K562 (cell line): ENCODE data around the gene CGA. TPM values are rescaled to one million over a fixed set of nuclear protein-coding genes. Genes with fewer than 3 reads are reported as not detected.

Experiments
- ATAC-seq: fragments of 200-7000 bp; cut with Tn5 transposase; 3 replicates; pipeline ENCODE4 v1.9.1; 2020; ENCODE audit warnings: moderate library complexity
- BruUV-seq: library from RNA; stranded (reverse); fragments of 400-500 nt; replicated peaks from 2 replicates; lab custom pipeline; 2021; lab: Mats Ljungman, UMichigan
- CTCF ChIA-PET: fragments of 300-600 bp; formaldehyde crosslinking; extraction: SDS; loops from one replicate; lab custom pipeline; 2021; ENCODE audit warnings: low intra/inter-chr PET ratio; lab: Yijun Ruan, JAX
- POLR2A ChIA-PET: fragments of 300-600, 350-650 bp; sonication (Branson Sonifier 250); formaldehyde crosslinking; extraction: SDS; loops from one replicate; lab custom pipeline; 2021; ENCODE audit warnings: antibody characterized with exemption, inconsistent platforms; lab: Yijun Ruan, JAX
- DNase-seq, 4 experiments: peaks; one replicate each; pipeline versions ENCODE4 v3.0.0 to v3.0.0-alpha.2; 2011 to 2018; ENCODE audit warnings: low spot score in 3 of 4, mixed read lengths in 3 of 4; ENCODE audit errors: extremely low read depth in 1 of 4
- FAIRE-seq: peaks from 2 replicates; lab custom pipeline; 2011; peaks lifted over from hg19 to GRCh38; lab: Jason Lieb, UNC
- H2AFZ ChIP-seq: 2 replicates; pipeline ENCODE4 v1.6.0; 2011; ENCODE audit warnings: low read depth, low read length, control low read depth, inconsistent platforms
- H3K27ac ChIP-seq: fragments of 200-600 bp; 3 replicates; pipeline ENCODE4 v1.8.0; 2011; ENCODE audit warnings: low read depth, mild to moderate bottlenecking, control low read depth, inconsistent platforms, low read length, moderate library complexity, mixed read lengths; ENCODE audit errors: extremely low read depth
- H3K27me3 ChIP-seq, 2 experiments: fragments of 300-600 bp in 1 of 2; 2 replicates in 1 of 2; 3 replicates in 1 of 2; pipeline versions ENCODE4 v1.6.0 to v1.8.0; 2011; ENCODE audit warnings: inconsistent platforms in 2 of 2, low read length in 2 of 2, mild to moderate bottlenecking in 1 of 2, mixed read lengths in 1 of 2, moderate library complexity in 1 of 2; ENCODE audit not compliant: control insufficient read depth in 2 of 2, insufficient read depth in 2 of 2
- H3K36me3 ChIP-seq: fragments of 300-600 bp; 3 replicates; pipeline ENCODE4 v1.8.0; 2011; ENCODE audit warnings: mild to moderate bottlenecking, low read length, inconsistent platforms; ENCODE audit not compliant: control insufficient read depth, insufficient read depth
- H3K4me1 ChIP-seq, 2 experiments: fragments of 200-600 bp in 1 of 2; replicated peaks in 1 of 2; 2 replicates in 1 of 2; 3 replicates in 1 of 2; pipeline versions ENCODE4 v1.5.1 to v1.8.0; 2011; ENCODE audit warnings: inconsistent platforms in 2 of 2, low read length in 2 of 2, mild to moderate bottlenecking in 1 of 2, mixed read lengths in 1 of 2, moderate library complexity in 1 of 2; ENCODE audit not compliant: control insufficient read depth in 2 of 2, insufficient read depth in 2 of 2
- H3K4me2 ChIP-seq: 2 replicates; pipeline ENCODE4 v1.6.1; 2011; ENCODE audit warnings: low read length, control low read depth, inconsistent platforms, mixed read lengths; ENCODE audit not compliant: insufficient read depth
- H3K4me3 ChIP-seq: fragments of 200-600 bp; sonication (generic), shearing (Covaris generic); 2 replicates; pipeline ENCODE4 v1.5.1; 2016; ENCODE audit warnings: control low read depth, inconsistent platforms
- H3K79me2 ChIP-seq: fragments of 200-600 bp; 3 replicates; pipeline ENCODE4 v1.8.0; 2011; ENCODE audit warnings: low read length, inconsistent platforms; ENCODE audit not compliant: control insufficient read depth, insufficient read depth
- H3K9ac ChIP-seq, 2 experiments: 2 replicates each; pipeline versions ENCODE4 v1.6.0 to v1.6.1; 2011; ENCODE audit warnings: low read depth in 2 of 2, low read length in 2 of 2, control low read depth in 1 of 2, inconsistent platforms in 1 of 2, mild to moderate bottlenecking in 1 of 2, mixed read lengths in 1 of 2; ENCODE audit not compliant: insufficient read depth in 1 of 2
- H3K9me1 ChIP-seq: one replicate; pipeline ENCODE4 v1.6.0; 2011; ENCODE audit warnings: inconsistent platforms, mild to moderate bottlenecking, low read length, moderate library complexity; ENCODE audit not compliant: control insufficient read depth, insufficient read depth
- H3K9me3 ChIP-seq: replicated peaks from 2 replicates; pipeline ENCODE4 v1.5.1; 2011; ENCODE audit warnings: low read depth, low read length, inconsistent platforms; ENCODE audit not compliant: control insufficient read depth, insufficient read depth
- H4K20me1 ChIP-seq: replicated peaks from 2 replicates; pipeline ENCODE4 v1.6.1; 2011; ENCODE audit warnings: low read length, inconsistent platforms, mixed read lengths; ENCODE audit not compliant: control insufficient read depth, insufficient read depth
- ARNT ChIP-seq, 2 experiments: fragments of 450-650 bp; IDR thresholded peaks; 2 replicates each; pipeline ENCODE4 v1.6.1; 2016; ENCODE audit warnings: mild to moderate bottlenecking in 1 of 2
- CBFA2T2 ChIP-seq: fragments of 450-650 bp; conservative IDR thresholded peaks from 2 replicates; pipeline ENCODE4 v1.6.1; 2017; ENCODE audit warnings: mild to moderate bottlenecking
- DACH1 ChIP-seq: fragments of 450-650 bp; IDR thresholded peaks from 2 replicates; pipeline ENCODE4 v1.6.1; 2018; ENCODE audit not compliant: partially characterized antibody
- ELK3 ChIP-seq: fragments of 450-650 bp; formaldehyde crosslinking; IDR thresholded peaks from 2 replicates; pipeline ENCODE4 v1.4.0; 2020; ENCODE audit warnings: mild to moderate bottlenecking
- HDAC3 ChIP-seq: fragments of 450-650 bp; IDR thresholded peaks from 2 replicates; pipeline ENCODE4 v1.6.1; 2018; ENCODE audit warnings: borderline replicate concordance, mild to moderate bottlenecking, moderate library complexity; ENCODE audit not compliant: partially characterized antibody
- HDAC8 ChIP-seq: fragments of 450-650 bp; IDR thresholded peaks from 2 replicates; pipeline ENCODE4 v1.6.1; 2016; ENCODE audit warnings: mild to moderate bottlenecking, missing genetic modification characterization, moderate library complexity, missing compliant biosample characterization
- HEY1 ChIP-seq: fragments of 250-450 bp; sonication (Bioruptor Pico); IDR thresholded peaks from 2 replicates; pipeline ENCODE4 v1.5.0; 2020; ENCODE audit warnings: mild to moderate bottlenecking, moderate library complexity, borderline replicate concordance
- HMGN3 ChIP-seq: IDR thresholded peaks from 2 replicates; pipeline ENCODE4 v1.6.1; 2011; ENCODE audit warnings: borderline replicate concordance, low read depth, mild to moderate bottlenecking, mixed read lengths, low read length; ENCODE audit not compliant: insufficient read length; ENCODE audit errors: extremely low read depth
- HNRNPK ChIP-seq: fragments of 200-400 bp; formaldehyde crosslinking; IDR thresholded peaks from one replicate; pipeline ENCODE4 v1.6.1; 2018; ENCODE audit warnings: mild to moderate bottlenecking, low read depth, low read length; ENCODE audit not compliant: poor library complexity, severe bottlenecking
- MXD1 ChIP-seq: fragments of 250-450 bp; sonication (Bioruptor Pico); IDR thresholded peaks from 2 replicates; pipeline ENCODE4 v1.8.0; 2021; ENCODE audit warnings: borderline replicate concordance, mild to moderate bottlenecking, moderate library complexity; ENCODE audit not compliant: poor library complexity, severe bottlenecking
- NFE2L1 ChIP-seq: fragments of 450-650 bp; IDR thresholded peaks from 2 replicates; pipeline ENCODE4 v1.6.1; 2016; ENCODE audit warnings: missing genetic modification characterization, low read depth, mild to moderate bottlenecking, missing compliant biosample characterization, moderate library complexity, borderline replicate concordance
- NONO ChIP-seq, 2 experiments: fragments of 200-400 bp in 1 of 2; fragments of 450-650 bp in 1 of 2; formaldehyde crosslinking in 1 of 2; IDR thresholded peaks; 2 replicates each; pipeline ENCODE4 v1.6.1; 2017; ENCODE audit warnings: low read depth in 2 of 2, mild to moderate bottlenecking in 2 of 2, moderate library complexity in 2 of 2, low read length in 1 of 2
- SIN3A ChIP-seq, 2 experiments: fragments of 150-350 bp in 1 of 2; IDR thresholded peaks; 2 replicates each; pipeline ENCODE4 v1.6.1; 2011 to 2016; ENCODE audit warnings: borderline replicate concordance in 2 of 2, low read depth in 2 of 2, low read length in 2 of 2, mild to moderate bottlenecking in 2 of 2, moderate library complexity in 2 of 2; ENCODE audit not compliant: control insufficient read depth in 1 of 2
- SLC30A9 ChIP-seq: fragments of 250-450 bp; sonication (Bioruptor Pico); IDR thresholded peaks from 2 replicates; pipeline ENCODE4 v1.8.0; 2022; ENCODE audit warnings: mild to moderate bottlenecking, moderate library complexity
- TAF7 ChIP-seq: fragments of 450-650 bp; IDR thresholded peaks from 2 replicates; pipeline ENCODE4 v1.6.1; 2016; ENCODE audit warnings: missing genetic modification characterization, missing compliant biosample characterization
- ZFX ChIP-seq: sonication (generic); formaldehyde crosslinking; IDR thresholded peaks from 2 replicates; pipeline ENCODE4 v1.8.0; 2022; ENCODE audit warnings: mild to moderate bottlenecking, missing genetic modification reagents, moderate library complexity
- ZZZ3 ChIP-seq: fragments of 450-650 bp; IDR thresholded peaks from 2 replicates; pipeline ENCODE4 v1.6.1; 2016; ENCODE audit warnings: antibody characterized with exemption, mild to moderate bottlenecking, moderate library complexity
- whole genome bisulfite sequencing: fragments of 100-300 bp; shearing (Covaris generic); methylation state at CpG from one replicate; pipeline ENCODE4 v1.1.6; 2016; ENCODE audit warnings: low coverage, mixed read lengths; ENCODE audit not compliant: insufficient coverage; ENCODE audit errors: missing lambda C conversion rate; 5-methylcytosine and 5-hydroxymethylcytosine counted together
- in situ Hi-C: fragments of 300-500 bp; cut with MboI; formaldehyde crosslinking; loops from 4 replicates; pipeline ENCODE4 v1.15.0; 2018; ENCODE audit warnings: inconsistent platforms, mixed read lengths
- intact Hi-C: fragments of 100-400 bp; cut with micrococcal nuclease; formaldehyde crosslinking; loops from 2 replicates; pipeline ENCODE4 v1.14.2; 2022
- polyA plus RNA-seq, 8 experiments: library from polyadenylated mRNA; depleted of rRNA in 4 of 8; stranded (reverse) in 5 of 8; unstranded in 3 of 8; fragments of >200 nt; fragmentation: Nextera tagmentation in 2 of 8; fragmentation: Illumina TruSeq in 1 of 8; extraction: Ambion mirVana in 2 of 8; extraction: Trizol in 1 of 8; gene quantifications; 2 replicates each; pipeline versions ENCODE4 v1.2.1 to v1.2.3, GENCODE V29; 2011 to 2014; ENCODE audit warnings: inconsistent platforms in 1 of 8, missing spikeins in 1 of 8
- total RNA-seq, 7 experiments: library from RNA; depleted of rRNA in 6 of 7; stranded (reverse); fragments of >200 nt in 6 of 7; fragmentation: Illumina TruSeq in 2 of 7; extraction: Trizol in 2 of 7; gene quantifications; 2 replicates each; pipeline versions ENCODE4 v1.2.1 to v1.2.3, GENCODE V29; 2011 to 2021; ENCODE audit warnings: low replicate concordance in 1 of 7

Gene CGA
- total and polyA plus RNA-seq, 9 of the 15 experiments (the other 6 are each of a cell fraction or from before 2014, with no cell fraction given) = 0.13 to 0.24 TPM; not detected in 7

GRCh38 chr6:87100216-87100615 is 5.3 kb upstream of the CGA start:
- ATAC-seq (no peak), FAIRE-seq (no peak), DNase-seq (no peak)
- ChIA-PET CTCF (no interaction called here), POLR2A (no interaction called here)
- no peak overlapping the region for H2AFZ ChIP-seq
- no peaks in the 10 kb centered on the region for H3K9me1 ChIP-seq
- no peak overlapping the region for H3K4me2 ChIP-seq
- no peaks in the 10 kb centered on the region for H3K4me1 ChIP-seq
- H3K36me3 ChIP-seq = no peaks in the 10 kb centered on the region
- no peaks in the 10 kb centered on the region for H3K9me3 ChIP-seq
- H3K4me3 ChIP-seq = no peak overlapping the region
- H3K27ac ChIP-seq = no peak overlapping the region
- H3K79me2 ChIP-seq = no peaks in the 10 kb centered on the region
- WGBS = 3% methylated on average over 3 of the region's 3 CpGs
- H3K9ac ChIP-seq = no peak overlapping the region
- intact Hi-C loops (no loop called here), in situ Hi-C loops (no loop called here)
- H3K27me3 ChIP-seq = peaks cover 0 to 4% of the 10 kb centered on the region in 2 experiments; a peak in 2 of 5 replicates
- no peaks in the 10 kb centered on the region for H4K20me1 ChIP-seq
- TF ChIP-seq ARNT (IDR thresholded peaks at IDR 0.05) (no peak), SLC30A9 (CRISPR knock-in tag) (no peak), ELK3 (CRISPR knock-in tag) (no peak), TAF7 (tag) (no peak), MXD1 (CRISPR knock-in tag) (no peak), HDAC8 (no peak), HDAC3 (no peak), ZZZ3 (no peak), NONO (IDR thresholded peaks at IDR 0.05; ENCODE audit: low read depth in 2 of 2, low read length in 1 of 2) (no peak), DACH1 (no peak), HNRNPK (no peak), NFE2L1 (tag) (no peak), CBFA2T2 (no peak), HEY1 (no peak), ZFX (CRISPR knock-in tag) (no peak), SIN3A (IDR thresholded peaks at IDR 0.05; ENCODE audit: borderline replicate concordance in 2 of 2, control insufficient read depth in 1 of 2, low read depth in 2 of 2, low read length in 2 of 2) (no peak), HMGN3 (no peak)
- no TSS peak for BruUV-seq
